Ishikawa (cell line): ENCODE results near the gene ZNF550.
A peak's percentile ranks its signal among the peaks of the same experiment; 100 is the strongest.

Source experiments
- CREB1 ChIP-seq: IDR thresholded peaks from 2 replicates; pipeline ENCODE4 v1.6.1; 2012; ENCODE audit warnings: low read depth
- EP300 ChIP-seq: IDR thresholded peaks from 2 replicates; pipeline ENCODE4 v1.6.1; 2012; ENCODE audit warnings: borderline replicate concordance
- MAX ChIP-seq: IDR thresholded peaks from 2 replicates; pipeline ENCODE4 v1.6.1; 2012
- RAD21 ChIP-seq: IDR thresholded peaks from 2 replicates; pipeline ENCODE4 v1.6.1; 2012; ENCODE audit warnings: low read depth
- REST ChIP-seq: IDR thresholded peaks from 2 replicates; pipeline ENCODE4 v1.6.1; 2012; ENCODE audit warnings: low read depth, mild to moderate bottlenecking

- TF ChIP-seq MAX (peak; percentile 94), EP300 (no peak), REST (no peak), RAD21 (no peak), CREB1 (peak; percentile 77)
Observed at GRCh38 chr19:57527136-57527881, 32.4 kb downstream of the ZNF550 start, which contains the start of gene ZNF549.
